ENCODE data around the gene BDP1.
"Not testable (repeated sequence)": the region's sequence is repeated elsewhere in the genome, so short reads cannot be mapped to it uniquely, and the experiment has no call there.

BDP1 gene

GRCh38 chr5:71455427-71456361 is at the start of gene BDP1:
Gene BDP1 (plus strand): TSS chr5:71455651. CDS start chr5:71455878, 227 bp downstream.
- peak; percentile 97 for DNase-seq (ENCODE audit: low read depth)

GRCh38 chr5:71410088-71410487 is 45.4 kb upstream of the BDP1 start:
- not testable (repeated sequence) for DNase-seq (ENCODE audit: low read depth)

DNA sequence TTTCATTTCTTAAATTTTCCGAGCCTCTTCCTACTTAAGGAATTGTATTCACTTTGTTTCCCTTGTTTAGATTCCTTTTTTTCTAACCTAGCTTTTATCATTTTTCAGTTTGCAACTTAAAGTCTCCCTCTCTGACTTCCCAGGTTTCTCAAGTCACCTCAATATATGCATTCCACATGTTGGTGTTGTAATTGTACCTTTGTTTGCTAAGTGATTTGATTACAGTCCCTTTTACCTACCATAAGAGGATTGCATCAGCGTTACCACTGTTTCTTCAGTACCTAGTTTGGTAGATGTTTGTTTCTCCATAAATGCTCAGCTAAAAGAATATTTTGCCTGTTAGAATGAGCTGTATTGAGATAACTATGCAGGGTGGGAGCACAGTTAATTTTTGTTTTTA is 39.8 kb upstream of the BDP1 start:
- not testable (repeated sequence) for DNase-seq (ENCODE audit: low read depth)

GRCh38 chr5:71418026-71418425 is 37.4 kb upstream of the BDP1 start:
- not testable (repeated sequence) for DNase-seq (ENCODE audit: low read depth)

DNA sequence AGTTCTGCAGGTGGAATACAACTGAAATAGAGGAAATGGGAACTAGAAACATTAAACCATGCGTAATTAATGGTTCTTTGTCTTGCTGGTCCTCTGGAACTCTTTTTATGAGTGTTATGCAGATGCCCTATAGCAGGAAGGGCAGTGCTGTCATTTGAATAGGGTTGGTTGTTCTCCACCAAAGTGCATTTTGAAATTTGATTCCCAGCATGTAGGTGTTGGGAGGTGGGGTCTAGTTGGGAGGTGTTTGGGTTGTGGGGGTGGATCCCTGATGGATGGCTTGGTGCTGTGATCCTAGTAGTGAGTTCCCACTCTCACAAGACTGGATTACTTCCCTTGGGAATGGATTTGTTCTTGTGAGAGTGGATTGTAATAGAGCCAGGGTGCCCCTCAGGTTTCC is 34.2 kb upstream of the BDP1 start:
- not testable (repeated sequence) for DNase-seq (ENCODE audit: low read depth)

DNA sequence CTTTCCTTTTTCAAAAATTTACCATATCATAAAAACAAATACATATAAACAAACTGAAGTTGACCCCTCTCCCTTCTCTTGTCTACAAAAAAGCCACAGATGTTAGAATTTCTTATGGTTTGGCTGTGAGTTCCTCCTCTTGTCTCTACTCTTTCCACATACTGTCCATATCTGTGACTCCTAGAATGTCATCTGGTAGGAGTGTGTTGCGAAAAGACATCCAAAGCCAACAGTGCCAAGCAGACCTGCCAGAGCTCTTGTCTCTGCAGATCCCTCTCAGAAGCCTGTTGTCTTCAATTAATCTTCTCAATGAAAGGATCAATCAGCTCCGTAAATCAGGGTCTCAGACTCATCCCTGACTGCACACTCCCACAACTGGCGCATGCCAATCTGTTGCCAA is 31.6 kb upstream of the BDP1 start:
- DNase-seq (ENCODE audit: low read depth): not testable (repeated sequence)

GRCh38 chr5:71426686-71427474 is 28.6 kb upstream of the BDP1 start:
- DNase-seq (ENCODE audit: low read depth): not testable (repeated sequence)

- DNase-seq (ENCODE audit: low read depth): not testable (repeated sequence)
Observed at GRCh38 chr5:71432410-71432809, 23.0 kb upstream of the BDP1 start.

DNA sequence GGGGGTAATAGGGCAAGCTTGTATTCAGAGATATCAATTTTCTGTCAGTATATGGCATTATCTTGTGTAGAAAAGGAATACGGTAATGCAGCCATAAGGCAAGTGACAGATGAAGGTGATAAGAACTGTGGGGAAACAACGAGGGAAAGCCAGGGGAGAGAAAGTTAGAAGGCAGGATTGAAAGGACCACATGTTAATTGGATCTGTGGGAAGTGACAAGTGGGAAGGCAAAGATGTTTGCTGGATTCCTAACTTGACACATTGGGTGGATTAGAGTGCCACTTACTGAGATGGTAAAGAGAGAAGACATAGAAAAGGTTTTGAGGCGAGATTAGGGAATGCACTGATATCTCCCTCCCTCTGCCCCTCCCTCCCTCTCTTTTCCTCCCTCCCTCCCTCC is 20.6 kb upstream of the BDP1 start:
- DNase-seq (ENCODE audit: low read depth): not testable (repeated sequence)

GRCh38 chr5:71441564-71441963 is 13.9 kb upstream of the BDP1 start:
- not testable (repeated sequence) for DNase-seq (ENCODE audit: low read depth)

DNA sequence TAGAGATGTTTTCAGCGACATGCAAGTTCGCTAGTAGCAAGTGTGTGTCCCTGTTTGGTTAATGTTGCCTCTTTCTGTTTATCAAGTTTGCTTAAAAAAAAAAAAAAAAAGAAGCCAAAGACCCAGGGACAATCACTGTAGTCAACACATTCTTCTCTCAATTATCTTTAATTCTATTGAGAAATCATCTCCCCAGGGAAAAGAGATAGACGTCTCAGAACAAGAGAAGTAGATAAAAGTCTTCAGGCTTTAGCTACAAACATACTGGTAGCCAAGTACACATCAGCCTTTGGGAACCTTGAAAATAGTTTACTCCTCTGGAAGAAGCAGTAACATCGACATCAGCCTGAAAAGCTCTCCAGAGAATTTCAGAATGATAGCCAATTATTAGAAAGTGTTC is 11.6 kb upstream of the BDP1 start:
- not testable (repeated sequence) for DNase-seq (ENCODE audit: low read depth)

- DNase-seq (ENCODE audit: low read depth): not testable (repeated sequence)
Observed at GRCh38 chr5:71445015-71445414, 10.4 kb upstream of the BDP1 start.

DNA sequence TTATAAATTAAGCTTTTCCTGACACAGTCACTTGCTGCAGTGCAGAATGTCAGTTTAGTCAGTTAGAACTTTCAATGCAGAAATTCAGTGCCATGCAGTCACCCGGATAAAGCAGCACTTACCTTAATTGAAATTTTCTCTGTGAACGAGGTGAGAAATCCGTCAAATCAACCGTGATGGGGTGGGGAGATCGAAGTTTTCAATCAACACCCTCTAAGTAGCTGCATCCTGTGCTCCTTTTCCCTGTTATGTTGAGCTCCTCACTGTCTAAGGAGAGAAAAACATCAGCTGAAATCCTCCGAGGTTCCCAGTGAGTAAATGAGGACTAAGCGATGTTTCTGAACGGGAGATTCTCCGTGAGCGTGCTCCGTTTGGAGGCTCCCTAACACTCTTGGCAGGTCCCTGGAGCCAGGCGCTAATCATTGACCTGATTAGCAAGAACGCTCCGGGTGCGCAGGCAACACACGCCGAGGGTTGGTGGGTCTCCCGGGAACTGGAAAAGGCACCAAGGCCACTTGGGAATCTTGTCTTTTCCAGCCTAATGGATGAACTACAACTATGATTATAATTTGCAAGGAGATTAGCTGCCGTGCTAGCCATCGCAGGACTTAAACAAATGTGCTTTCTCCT is 9.8 kb upstream of the BDP1 start:
- not testable (repeated sequence) for DNase-seq (ENCODE audit: low read depth)

- DNase-seq (ENCODE audit: low read depth): not testable (repeated sequence)
Observed at GRCh38 chr5:71446540-71447216, 8.8 kb upstream of the BDP1 start.

- DNase-seq (ENCODE audit: low read depth): peak; percentile 28
Observed at GRCh38 chr5:71447218-71447808, 8.1 kb upstream of the BDP1 start.

GRCh38 chr5:71452876-71453275 is 2.6 kb upstream of the BDP1 start:
- DNase-seq (ENCODE audit: low read depth): no peak

DNA sequence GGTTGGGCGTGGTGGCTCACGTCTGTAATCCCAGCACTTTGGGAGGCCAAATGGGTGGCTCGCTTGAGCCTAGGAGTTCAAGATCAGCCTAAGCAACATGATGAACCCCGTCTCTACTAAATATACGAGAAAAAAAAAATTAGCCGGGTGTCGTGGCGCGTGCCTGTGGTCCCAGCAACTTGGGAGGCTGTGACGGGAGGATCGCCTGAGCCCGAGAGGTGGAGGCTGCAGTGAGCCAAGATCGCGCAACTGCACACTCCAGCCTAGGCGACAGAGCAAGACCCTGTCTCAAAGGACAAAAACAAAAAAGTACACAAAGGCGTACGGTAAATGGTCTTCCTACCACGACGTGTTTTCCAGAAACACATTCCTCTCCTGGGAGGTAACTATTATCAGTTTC is 538 bp upstream of the BDP1 start:
- no peak for DNase-seq (ENCODE audit: low read depth)

GRCh38 chr5:71456362-71456743 is 902 bp downstream of the BDP1 start:
- no peak for DNase-seq (ENCODE audit: low read depth)

DNA sequence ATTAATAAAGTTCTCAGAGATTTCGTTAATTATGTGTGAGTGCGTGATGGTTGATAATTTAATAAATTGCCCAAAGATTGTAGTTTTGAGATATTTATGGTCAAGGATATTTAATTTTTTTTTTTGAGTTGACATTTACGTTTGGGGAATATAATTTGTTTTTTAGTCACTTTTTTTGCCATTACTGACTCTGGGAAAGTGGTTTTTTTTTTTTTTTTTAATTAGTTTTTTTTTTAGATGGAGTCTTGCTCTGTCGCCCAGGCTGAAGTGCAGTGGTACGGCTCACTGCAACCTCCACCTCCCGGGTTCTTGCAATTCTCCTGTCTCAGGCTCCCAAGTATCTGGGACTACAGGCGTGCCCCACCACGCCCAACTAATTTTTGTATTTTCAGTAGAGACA is 1.7 kb downstream of the BDP1 start:
- DNase-seq (ENCODE audit: low read depth): no peak

- DNase-seq (ENCODE audit: low read depth): no peak
Observed at GRCh38 chr5:71460693-71461092, 5.2 kb downstream of the BDP1 start.

GRCh38 chr5:71461360-71461759 is 5.9 kb downstream of the BDP1 start:
- DNase-seq (ENCODE audit: low read depth): no peak

All from stimulated activated CD8-positive, alpha-beta memory T cell treated with anti-CD3 and anti-CD28 coated beads, Interleukin-4, amount 100 ng/mL, for 24 hours (primary cell).